Measurements from ENCODE around the gene TRIM39. TPM values are rescaled to one million over a fixed set of nuclear protein-coding genes. Genes with fewer than 3 reads are reported as not detected.
A peak's percentile ranks its signal among the peaks of the same experiment; 100 is the strongest.

TRIM39 gene
- total RNA-seq, 1 donor from 2014 or later, result 21.6 TPM

- Mint-ChIP-seq H3K27me3 (no peaks in the 10 kb centered on the region), H3K4me3 (peak overlapping the region; percentile 92), H3K4me1 (peaks cover 39% of the 10 kb centered on the region), H3K27ac (peak overlapping the region; percentile 76), H3K36me3 (ENCODE audit: low read depth) (peaks cover 37% of the 10 kb centered on the region), H3K9me3 (no peaks in the 10 kb centered on the region)
- ChIA-PET POLR2A (interaction anchor here (0.7 kb wide), 1 partner anchor 19 kb away, joined by 5 read pairs; the partner anchor contains the start of gene TRIM39), CTCF (interaction anchor here (0.8 kb wide), 1 partner anchor 20 kb away, joined by 3 read pairs; no protein-coding TSS in a partner anchor)
- DNase-seq (no peak), ATAC-seq (ENCODE audit: low read depth) (no peak)
- no peak for TF ChIP-seq CTCF (IDR thresholded peaks at IDR 0.05)
- intact Hi-C loops (cut with micrococcal nuclease), result loop anchor here (1.0 to 5.0 kb wide), 3 partner anchors 20 to 279 kb away; partner anchors contain the start of genes PPP1R11, TRIM26 and TRIM39
Observed at GRCh38 chr6:30345852-30346251, 19.1 kb downstream of the TRIM39 start.

- ATAC-seq (ENCODE audit: low read depth) (no peak), DNase-seq (no peak)
- peaks cover 18% of the 10 kb centered on the region for H3K36me3 Mint-ChIP-seq (ENCODE audit: low read depth)
- intact Hi-C loops (cut with micrococcal nuclease), result loop anchor here (5.0 kb wide), 1 partner anchor 282 kb away; the partner anchor contains the start of gene PPP1R11
- no peak for TF ChIP-seq CTCF (IDR thresholded peaks at IDR 0.05)
- H3K27me3 Mint-ChIP-seq, result peaks cover 10% of the 10 kb centered on the region
- H3K4me1 Mint-ChIP-seq, result peaks cover 43% of the 10 kb centered on the region
- H3K9me3 Mint-ChIP-seq, result no peaks in the 10 kb centered on the region
- ChIA-PET CTCF (no interaction called here), POLR2A (no interaction called here)
- no peak overlapping the region for H3K27ac Mint-ChIP-seq
- H3K4me3 Mint-ChIP-seq, result no peak overlapping the region
Observed at GRCh38 chr6:30348957-30349356, 22.2 kb downstream of the TRIM39 start.

GRCh38 chr6:30349421-30350177, 22.9 kb downstream of the TRIM39 start:
- POLR2A ChIA-PET, result no interaction called here
- no peak for TF ChIP-seq CTCF (IDR thresholded peaks at IDR 0.05)
- Mint-ChIP-seq H3K9me3 (no peaks in the 10 kb centered on the region), H3K4me3 (no peak overlapping the region), H3K27me3 (peaks cover 10% of the 10 kb centered on the region), H3K27ac (no peak overlapping the region), H3K36me3 (ENCODE audit: low read depth) (peaks cover 18% of the 10 kb centered on the region), H3K4me1 (peaks cover 42% of the 10 kb centered on the region)
- no peak for ATAC-seq (ENCODE audit: low read depth)
- no peak for DNase-seq
- intact Hi-C loops (cut with micrococcal nuclease), result loop anchor here (5.0 to 10.0 kb wide), 2 partner anchors 105 to 282 kb away; partner anchors contain the start of gene PPP1R11
- CTCF ChIA-PET, result interaction anchor here (1.1 kb wide), 1 partner anchor 9 kb away, joined by 3 read pairs; no protein-coding TSS in a partner anchor

GRCh38 chr6:30350524-30350923, 23.8 kb downstream of the TRIM39 start:
- peaks cover 15% of the 10 kb centered on the region for H3K27me3 Mint-ChIP-seq
- no peaks in the 10 kb centered on the region for H3K9me3 Mint-ChIP-seq
- no peak for DNase-seq
- no peak overlapping the region for H3K27ac Mint-ChIP-seq
- TF ChIP-seq CTCF (IDR thresholded peaks at IDR 0.05), result no peak
- H3K4me1 Mint-ChIP-seq, result peaks cover 37% of the 10 kb centered on the region
- peaks cover 18% of the 10 kb centered on the region for H3K36me3 Mint-ChIP-seq (ENCODE audit: low read depth)
- ChIA-PET POLR2A (interaction anchor here (1.2 kb wide), 1 partner anchor 24 kb away, joined by 4 read pairs; the partner anchor contains the start of gene TRIM39), CTCF (interaction anchor here (1.1 kb wide), 1 partner anchor 8 kb away, joined by 3 read pairs; no protein-coding TSS in a partner anchor)
- ATAC-seq (ENCODE audit: low read depth), result no peak
- no peak overlapping the region for H3K4me3 Mint-ChIP-seq
- intact Hi-C loops (cut with micrococcal nuclease), result loop anchor here (10.0 kb wide), 1 partner anchor 104 kb away; no protein-coding TSS in a partner anchor

- Mint-ChIP-seq H3K27me3 (peaks cover 22% of the 10 kb centered on the region), H3K9me3 (no peaks in the 10 kb centered on the region), H3K4me1 (peaks cover 30% of the 10 kb centered on the region), H3K27ac (no peak overlapping the region), H3K4me3 (no peak overlapping the region), H3K36me3 (ENCODE audit: low read depth) (peaks cover 2% of the 10 kb centered on the region)
- CTCF ChIA-PET, result interaction anchor here (0.6 kb wide), 1 partner anchor 441 kb away, joined by 3 read pairs; no protein-coding TSS in a partner anchor
- intact Hi-C loops (cut with micrococcal nuclease), result loop anchor here (10.0 kb wide), 1 partner anchor 102 kb away; no protein-coding TSS in a partner anchor
- TF ChIP-seq CTCF (IDR thresholded peaks at IDR 0.05), result no peak
- ATAC-seq (ENCODE audit: low read depth), result no peak
- no peak for DNase-seq
- POLR2A ChIA-PET, result no interaction called here
Observed at GRCh38 chr6:30352550-30352949, 25.8 kb downstream of the TRIM39 start.

Measured in activated B cell treated with CpG ODN at 0.5 μM for 24 hours (primary cell).